Renal pelvis (tissue), 3 donors: ENCODE measurements around the gene FUBP1. TPM values are rescaled to one million over a fixed set of nuclear protein-coding genes. Genes with fewer than 3 reads are reported as not detected.

Source experiments
- polyA plus RNA-seq, 3 donors: library from polyadenylated mRNA; unstranded; fragments of 120-200 nt; gene quantifications; one replicate each; pipeline ENCODE4 v1.2.1, GENCODE V29; 2013; ENCODE audit not compliant: insufficient read length in 3 of 3

Gene FUBP1
- polyA plus RNA-seq, 3 donors = 280 to 364 (median 357) TPM

Other genes with a start within 250 kb of the FUBP1 start
- 100 to 1,000 TPM in 1 of 3 donors, 10 to 100 TPM in 2; 62.3 to 104 (median 91.4) TPM for gene USP33, start 219.2 kb downstream of the FUBP1 start, polyA plus RNA-seq
- gene MIGA1, start 199.4 kb downstream of the FUBP1 start, polyA plus RNA-seq = 10 to 100 TPM; 13.0 to 21.3 (median 20.7) TPM
- gene NEXN, start 90.4 kb downstream of the FUBP1 start, polyA plus RNA-seq = 10 to 100 TPM in 2 of 3 donors, 1 to 10 TPM in 1; 8.0 to 13.6 (median 10.0) TPM
- gene DNAJB4, start 25.9 kb upstream of the FUBP1 start, polyA plus RNA-seq = 10 to 100 TPM; 28.6 to 38.1 (median 35.5) TPM
- gene GIPC2, start 66.9 kb upstream of the FUBP1 start, polyA plus RNA-seq = 10 to 100 TPM; 15.4 to 18.9 (median 18.1) TPM